ENCODE data around the gene NIPAL1.

DNA sequence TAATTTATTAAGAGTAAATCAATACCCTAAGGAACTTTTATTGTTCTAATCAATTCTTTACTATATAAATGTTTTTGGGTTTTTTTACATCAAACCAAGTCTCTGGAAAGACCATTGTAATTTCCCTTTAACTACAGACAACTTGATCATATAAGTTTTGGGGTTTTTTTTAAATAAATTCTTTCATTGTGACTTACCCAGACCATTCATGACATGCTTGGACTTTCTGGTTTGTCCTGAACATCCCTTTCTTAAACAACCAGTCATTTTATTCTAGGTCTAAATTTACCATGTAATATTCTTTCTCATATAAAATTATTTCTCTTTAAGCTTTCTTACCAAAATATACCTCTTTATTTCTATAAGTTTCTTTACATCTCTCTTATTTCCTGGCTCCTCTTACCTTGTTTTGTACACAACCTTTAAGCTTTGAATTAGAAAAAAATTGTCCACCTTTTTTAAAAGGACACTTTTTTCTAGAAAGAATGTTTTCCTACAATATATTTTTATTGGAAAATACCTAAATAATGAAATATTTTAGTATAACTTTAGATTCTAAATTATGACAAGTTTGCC, 8.5 kb upstream of the NIPAL1 start:
- TF ChIP-seq, protein P1, sequence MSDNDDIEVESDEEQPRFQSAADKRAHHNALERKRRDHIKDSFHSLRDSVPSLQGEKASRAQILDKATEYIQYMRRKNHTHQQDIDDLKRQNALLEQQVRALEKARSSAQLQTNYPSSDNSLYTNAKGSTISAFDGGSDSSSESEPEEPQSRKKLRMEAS (CRISPR knock-in tag; IDR thresholded peaks at IDR 0.05): no peak
- TF ChIP-seq, protein P2, sequence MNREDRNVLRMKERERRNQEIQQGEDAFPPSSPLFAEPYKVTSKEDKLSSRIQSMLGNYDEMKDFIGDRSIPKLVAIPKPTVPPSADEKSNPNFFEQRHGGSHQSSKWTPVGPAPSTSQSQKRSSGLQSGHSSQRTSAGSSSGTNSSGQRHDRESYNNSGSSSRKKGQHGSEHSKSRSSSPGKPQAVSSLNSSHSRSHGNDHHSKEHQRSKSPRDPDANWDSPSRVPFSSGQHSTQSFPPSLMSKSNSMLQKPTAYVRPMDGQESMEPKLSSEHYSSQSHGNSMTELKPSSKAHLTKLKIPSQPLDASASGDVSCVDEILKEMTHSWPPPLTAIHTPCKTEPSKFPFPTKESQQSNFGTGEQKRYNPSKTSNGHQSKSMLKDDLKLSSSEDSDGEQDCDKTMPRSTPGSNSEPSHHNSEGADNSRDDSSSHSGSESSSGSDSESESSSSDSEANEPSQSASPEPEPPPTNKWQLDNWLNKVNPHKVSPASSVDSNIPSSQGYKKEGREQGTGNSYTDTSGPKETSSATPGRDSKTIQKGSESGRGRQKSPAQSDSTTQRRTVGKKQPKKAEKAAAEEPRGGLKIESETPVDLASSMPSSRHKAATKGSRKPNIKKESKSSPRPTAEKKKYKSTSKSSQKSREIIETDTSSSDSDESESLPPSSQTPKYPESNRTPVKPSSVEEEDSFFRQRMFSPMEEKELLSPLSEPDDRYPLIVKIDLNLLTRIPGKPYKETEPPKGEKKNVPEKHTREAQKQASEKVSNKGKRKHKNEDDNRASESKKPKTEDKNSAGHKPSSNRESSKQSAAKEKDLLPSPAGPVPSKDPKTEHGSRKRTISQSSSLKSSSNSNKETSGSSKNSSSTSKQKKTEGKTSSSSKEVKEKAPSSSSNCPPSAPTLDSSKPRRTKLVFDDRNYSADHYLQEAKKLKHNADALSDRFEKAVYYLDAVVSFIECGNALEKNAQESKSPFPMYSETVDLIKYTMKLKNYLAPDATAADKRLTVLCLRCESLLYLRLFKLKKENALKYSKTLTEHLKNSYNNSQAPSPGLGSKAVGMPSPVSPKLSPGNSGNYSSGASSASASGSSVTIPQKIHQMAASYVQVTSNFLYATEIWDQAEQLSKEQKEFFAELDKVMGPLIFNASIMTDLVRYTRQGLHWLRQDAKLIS (CRISPR knock-in tag; IDR thresholded peaks at IDR 0.05; ENCODE audit: borderline replicate concordance): no peak
- TF ChIP-seq, protein P3, sequence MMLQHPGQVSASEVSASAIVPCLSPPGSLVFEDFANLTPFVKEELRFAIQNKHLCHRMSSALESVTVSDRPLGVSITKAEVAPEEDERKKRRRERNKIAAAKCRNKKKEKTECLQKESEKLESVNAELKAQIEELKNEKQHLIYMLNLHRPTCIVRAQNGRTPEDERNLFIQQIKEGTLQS (CRISPR knock-in tag; conservative IDR thresholded peaks at IDR 0.05): no peak
- TF ChIP-seq, protein P4, sequence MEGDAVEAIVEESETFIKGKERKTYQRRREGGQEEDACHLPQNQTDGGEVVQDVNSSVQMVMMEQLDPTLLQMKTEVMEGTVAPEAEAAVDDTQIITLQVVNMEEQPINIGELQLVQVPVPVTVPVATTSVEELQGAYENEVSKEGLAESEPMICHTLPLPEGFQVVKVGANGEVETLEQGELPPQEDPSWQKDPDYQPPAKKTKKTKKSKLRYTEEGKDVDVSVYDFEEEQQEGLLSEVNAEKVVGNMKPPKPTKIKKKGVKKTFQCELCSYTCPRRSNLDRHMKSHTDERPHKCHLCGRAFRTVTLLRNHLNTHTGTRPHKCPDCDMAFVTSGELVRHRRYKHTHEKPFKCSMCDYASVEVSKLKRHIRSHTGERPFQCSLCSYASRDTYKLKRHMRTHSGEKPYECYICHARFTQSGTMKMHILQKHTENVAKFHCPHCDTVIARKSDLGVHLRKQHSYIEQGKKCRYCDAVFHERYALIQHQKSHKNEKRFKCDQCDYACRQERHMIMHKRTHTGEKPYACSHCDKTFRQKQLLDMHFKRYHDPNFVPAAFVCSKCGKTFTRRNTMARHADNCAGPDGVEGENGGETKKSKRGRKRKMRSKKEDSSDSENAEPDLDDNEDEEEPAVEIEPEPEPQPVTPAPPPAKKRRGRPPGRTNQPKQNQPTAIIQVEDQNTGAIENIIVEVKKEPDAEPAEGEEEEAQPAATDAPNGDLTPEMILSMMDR (IDR thresholded peaks at IDR 0.05): no peak
- TF ChIP-seq NFYB (CRISPR knock-in tag; conservative IDR thresholded peaks at IDR 0.05; ENCODE audit: low read depth): no peak
- TF ChIP-seq, protein P5, sequence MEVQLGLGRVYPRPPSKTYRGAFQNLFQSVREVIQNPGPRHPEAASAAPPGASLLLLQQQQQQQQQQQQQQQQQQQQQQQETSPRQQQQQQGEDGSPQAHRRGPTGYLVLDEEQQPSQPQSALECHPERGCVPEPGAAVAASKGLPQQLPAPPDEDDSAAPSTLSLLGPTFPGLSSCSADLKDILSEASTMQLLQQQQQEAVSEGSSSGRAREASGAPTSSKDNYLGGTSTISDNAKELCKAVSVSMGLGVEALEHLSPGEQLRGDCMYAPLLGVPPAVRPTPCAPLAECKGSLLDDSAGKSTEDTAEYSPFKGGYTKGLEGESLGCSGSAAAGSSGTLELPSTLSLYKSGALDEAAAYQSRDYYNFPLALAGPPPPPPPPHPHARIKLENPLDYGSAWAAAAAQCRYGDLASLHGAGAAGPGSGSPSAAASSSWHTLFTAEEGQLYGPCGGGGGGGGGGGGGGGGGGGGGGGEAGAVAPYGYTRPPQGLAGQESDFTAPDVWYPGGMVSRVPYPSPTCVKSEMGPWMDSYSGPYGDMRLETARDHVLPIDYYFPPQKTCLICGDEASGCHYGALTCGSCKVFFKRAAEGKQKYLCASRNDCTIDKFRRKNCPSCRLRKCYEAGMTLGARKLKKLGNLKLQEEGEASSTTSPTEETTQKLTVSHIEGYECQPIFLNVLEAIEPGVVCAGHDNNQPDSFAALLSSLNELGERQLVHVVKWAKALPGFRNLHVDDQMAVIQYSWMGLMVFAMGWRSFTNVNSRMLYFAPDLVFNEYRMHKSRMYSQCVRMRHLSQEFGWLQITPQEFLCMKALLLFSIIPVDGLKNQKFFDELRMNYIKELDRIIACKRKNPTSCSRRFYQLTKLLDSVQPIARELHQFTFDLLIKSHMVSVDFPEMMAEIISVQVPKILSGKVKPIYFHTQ (CRISPR knock-in tag; IDR thresholded peaks at IDR 0.05): no peak
- TF ChIP-seq, protein P6, sequence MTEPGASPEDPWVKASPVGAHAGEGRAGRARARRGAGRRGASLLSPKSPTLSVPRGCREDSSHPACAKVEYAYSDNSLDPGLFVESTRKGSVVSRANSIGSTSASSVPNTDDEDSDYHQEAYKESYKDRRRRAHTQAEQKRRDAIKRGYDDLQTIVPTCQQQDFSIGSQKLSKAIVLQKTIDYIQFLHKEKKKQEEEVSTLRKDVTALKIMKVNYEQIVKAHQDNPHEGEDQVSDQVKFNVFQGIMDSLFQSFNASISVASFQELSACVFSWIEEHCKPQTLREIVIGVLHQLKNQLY (CRISPR knock-in tag; IDR thresholded peaks at IDR 0.05): no peak
- TF ChIP-seq ZBTB21 (CRISPR knock-in tag; IDR thresholded peaks at IDR 0.05; ENCODE audit: borderline replicate concordance): no peak
